ENCODE measurements around the gene OSBPL2.

Gene OSBPL2

DNA sequence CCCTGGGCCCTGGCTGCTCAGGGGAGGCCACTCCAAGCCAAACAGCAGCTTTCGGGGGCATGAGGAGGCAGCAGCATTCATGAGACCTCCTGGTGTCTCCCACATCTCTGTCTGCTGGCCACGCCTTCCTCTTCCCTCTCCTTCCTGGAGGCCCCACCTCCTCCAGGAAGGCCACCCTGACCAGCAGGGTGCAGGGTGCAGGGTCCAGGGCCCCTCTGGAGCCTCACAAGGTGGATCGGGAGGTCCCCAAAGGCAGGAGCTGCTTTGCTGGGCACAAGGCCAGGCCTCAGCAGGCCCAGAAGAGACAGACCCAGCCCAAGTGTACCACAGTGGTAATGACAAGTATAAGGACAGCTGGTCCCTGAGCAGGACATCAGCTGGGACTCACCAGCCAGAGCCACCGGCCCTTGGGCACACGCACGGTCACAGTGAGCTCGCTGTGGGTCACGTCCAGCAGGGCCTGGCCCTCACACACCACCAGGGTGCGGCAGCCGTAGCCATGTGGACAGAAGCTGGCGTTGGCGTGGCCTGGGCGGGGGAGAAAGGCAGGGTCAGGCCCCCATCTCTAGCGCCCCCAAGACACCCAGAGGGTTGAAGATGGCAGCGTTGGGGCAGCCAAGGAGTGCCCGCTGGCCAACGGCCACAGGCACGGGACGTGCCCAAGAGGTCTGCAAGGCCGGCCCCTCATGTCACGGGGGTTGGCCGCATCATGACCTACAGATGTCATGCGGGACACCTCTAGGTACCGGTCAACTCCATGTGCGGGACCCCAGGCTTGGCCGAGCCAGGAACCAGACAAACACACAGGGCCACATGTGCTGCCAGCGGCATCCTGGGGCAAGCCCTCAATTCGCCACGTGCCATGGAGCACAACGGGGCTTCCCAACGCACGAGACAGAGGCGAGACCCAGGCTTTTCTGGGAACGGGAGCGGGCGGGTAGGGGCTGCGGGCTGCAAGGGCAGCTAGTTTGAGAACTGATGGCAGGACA is 91.4 kb downstream of the OSBPL2 start:
- no peak for DNase-seq

DNA sequence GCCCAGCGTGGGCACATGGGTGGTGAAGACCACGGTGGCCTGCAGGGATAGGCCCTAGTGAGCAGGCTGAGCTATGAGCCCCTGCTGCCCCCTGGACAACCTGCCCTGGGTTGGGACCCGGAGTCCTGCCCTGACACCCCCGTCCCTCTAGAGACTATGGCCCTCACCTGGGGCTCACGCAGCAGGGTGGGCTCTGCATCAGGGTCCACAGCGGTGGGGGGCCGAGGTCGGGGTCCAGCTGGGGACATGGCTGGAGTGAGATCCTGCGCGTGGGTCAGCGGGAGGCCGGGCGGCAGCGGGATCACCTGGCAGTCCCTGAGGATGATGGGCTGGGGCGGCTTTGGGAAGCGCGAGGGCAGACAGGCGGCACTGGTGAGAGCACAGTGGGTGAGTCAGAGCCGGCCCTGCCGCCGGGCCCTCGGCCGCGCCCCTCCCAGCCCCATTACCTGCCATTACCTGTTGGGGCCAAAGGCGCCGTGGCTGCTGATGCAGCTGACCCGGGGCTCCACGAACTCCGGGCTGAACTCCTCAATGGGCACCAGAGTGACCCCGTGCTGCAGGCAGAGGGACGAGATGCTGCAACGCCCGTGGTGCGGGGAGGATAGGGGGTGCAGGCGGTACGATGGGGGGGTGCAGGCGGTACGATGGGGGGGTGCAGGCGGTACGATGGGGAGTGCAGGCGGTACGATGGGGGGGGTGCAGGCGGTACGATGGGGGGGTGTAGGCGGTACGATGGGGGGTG is 92.4 kb downstream of the OSBPL2 start:
- no peak for DNase-seq

DNA sequence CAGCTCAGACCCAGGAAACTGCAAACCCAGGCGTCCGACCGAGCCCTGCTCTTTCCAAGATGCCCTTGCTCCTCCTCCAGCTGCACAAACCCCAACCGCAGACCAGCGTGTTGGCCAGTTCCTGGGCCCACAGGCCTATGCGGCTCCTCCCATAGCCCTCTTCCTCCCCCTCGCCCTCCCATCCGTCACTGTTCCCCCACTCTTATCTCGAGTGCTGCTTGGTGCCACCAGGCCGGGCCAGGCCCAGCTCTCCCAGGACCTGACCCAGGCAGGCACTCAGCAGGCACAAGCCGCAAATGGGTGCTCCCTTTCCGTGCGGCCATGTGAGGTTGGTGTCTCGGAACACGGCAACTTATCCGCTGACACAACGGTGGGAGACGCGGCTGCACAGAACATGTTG is 93.0 kb downstream of the OSBPL2 start:
- no peak for DNase-seq

DNA sequence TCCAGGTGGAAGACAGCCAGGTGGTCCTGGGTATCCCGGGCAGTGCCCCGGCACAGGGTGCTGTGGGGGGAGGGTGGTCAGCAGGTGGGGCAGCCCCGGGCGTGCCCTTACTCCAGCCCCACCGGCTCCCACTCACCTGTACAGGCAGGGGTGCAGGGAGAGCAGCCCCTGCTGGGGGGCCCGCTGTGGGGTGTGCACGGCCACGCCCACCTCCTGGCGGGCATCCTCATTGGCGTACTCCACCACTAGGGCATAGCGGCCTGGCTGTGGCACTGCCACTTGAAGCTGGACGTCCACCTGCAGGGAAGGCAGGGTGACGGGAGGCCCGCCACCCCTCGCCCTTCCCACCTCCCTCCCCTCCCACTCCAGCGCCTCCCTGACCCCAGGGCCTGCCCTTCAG is 94.1 kb downstream of the OSBPL2 start:
- DNase-seq: no peak

DNA sequence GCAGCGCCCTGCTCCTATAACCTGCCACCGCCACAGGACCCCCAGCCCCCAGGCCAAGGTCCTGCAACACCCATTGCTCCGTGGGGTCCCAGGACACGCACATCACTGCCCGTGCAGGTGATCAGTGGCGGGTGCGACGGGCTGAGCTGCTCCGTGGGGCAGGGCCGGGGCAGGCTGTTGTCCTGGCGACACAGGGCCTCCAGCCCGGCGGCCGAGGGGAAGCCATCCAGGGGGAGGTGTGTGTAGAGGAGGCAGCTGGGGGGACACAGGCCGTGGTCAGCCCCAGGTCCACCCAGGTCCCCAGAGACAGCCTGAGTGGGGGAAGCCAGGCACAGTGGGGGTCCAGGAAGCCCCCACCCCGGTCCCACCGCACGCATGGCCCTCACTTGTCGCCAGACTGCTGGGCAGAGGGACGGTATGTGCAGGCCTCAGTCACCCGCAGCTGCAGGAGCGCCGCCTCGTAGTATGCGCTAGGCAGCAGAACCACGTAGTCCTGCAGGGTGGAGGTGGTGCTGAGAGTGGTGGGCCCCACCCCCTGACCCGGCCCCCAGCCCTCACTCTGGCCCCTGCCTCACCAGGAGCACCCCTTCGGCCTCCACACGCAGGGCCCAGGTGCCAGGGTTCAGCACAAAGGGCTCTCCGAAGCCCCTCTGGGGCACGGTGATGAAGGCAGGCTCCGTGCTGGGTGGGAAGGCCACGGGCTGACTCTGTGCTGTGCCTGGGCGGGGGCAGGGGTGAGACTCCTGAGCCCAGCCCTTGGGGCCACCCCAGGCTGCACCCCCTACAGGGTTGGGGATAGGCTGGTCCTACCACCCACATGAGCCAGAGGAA is 94.9 kb downstream of the OSBPL2 start:
- DNase-seq: no peak

DNA sequence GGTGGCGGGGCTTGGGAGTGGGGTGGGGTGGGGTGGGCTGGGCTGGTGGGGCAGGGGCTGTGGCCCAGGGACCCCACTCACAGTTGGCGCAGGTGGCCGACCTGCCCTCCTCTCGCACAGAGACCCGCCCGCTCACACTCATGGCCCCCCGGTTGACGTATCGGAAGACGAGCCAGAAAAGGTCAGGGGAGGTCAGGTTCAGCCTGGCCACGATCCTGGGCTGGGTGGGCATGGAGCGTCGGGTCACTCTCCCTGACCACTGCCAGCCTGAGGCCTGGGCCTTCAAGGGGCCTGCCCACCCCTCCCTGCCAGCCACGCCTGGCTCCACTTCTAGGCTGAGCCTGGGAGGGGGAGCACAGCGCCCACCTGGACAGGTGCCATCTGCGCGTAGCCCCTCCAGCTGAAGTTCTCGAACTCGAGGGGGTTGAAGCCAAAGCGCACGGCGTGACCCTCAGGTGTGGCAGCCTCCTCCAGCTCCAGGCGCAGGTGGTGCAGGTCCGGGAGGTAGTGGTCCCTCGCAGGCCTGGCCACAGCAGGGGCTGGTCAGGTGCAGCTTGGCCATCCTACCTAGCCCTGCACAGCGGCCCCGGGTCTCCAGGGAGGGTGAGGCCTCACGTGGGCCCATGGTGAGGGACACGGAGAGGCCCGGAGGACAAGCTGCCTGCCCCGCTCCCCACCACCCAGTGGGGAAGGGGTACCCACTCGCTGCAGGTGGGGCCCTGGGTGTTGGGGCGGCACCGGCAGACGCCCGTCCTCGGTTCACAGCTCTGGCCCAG is 95.7 kb downstream of the OSBPL2 start:
- DNase-seq: no peak

DNA sequence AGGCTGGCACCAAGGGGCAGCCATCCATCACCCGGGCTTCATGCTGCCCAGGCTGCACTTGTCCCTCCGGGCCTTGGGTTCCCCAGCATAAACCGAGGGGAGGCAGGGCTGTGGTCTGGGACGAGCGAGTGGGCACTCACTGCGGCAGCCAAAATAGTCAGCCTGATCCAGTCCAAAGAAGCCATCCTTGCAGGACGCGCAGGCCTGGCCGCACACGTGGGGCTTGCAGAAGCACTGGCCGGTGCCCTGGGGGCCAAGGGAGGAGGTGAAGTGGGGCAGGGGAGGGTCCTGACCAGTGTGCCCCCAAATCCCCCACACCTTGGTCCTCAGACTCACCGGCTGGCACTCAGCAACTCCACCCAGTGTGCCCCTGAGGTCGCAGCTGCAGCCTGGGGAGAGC is 96.6 kb downstream of the OSBPL2 start:
- DNase-seq: no peak

DNA sequence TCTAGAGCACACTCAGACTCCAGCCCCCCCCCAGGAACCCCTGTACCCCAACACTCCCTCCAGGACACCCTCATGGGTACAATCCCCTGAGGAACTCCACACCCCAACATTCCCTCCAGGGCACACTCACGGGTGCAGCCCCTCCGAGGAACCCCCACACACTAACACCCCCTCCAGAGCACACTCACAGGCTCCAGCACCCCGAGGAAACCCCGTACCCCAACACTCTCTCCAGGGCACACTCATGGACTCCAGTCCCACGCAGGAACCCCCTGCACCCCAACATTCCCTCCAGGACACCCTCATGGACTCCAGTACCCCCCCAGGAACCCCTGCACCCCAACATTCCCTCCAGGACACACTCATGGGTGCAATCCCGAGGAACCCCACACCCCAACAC is 97.2 kb downstream of the OSBPL2 start:
- no peak for DNase-seq

DNA sequence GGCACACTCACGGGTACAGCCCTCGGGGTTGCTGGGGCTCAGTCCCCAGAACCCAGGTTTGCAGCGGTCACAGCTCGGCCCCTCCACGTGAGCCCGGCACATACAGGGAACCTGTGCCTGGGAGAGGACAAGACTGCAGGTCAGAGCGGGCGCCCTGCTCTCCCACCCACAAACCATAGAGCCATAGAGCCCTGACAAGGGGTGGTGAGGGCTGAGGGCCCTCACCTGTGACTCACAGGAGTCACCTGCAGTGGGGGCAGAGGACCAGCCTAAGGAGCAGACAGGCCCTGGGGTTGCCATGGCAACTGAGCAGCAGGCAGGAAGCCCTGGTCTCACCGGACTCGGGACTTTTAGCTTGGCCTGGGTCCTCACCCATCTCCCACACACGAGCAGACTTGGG is 98.0 kb downstream of the OSBPL2 start:
- no peak for DNase-seq

DNA sequence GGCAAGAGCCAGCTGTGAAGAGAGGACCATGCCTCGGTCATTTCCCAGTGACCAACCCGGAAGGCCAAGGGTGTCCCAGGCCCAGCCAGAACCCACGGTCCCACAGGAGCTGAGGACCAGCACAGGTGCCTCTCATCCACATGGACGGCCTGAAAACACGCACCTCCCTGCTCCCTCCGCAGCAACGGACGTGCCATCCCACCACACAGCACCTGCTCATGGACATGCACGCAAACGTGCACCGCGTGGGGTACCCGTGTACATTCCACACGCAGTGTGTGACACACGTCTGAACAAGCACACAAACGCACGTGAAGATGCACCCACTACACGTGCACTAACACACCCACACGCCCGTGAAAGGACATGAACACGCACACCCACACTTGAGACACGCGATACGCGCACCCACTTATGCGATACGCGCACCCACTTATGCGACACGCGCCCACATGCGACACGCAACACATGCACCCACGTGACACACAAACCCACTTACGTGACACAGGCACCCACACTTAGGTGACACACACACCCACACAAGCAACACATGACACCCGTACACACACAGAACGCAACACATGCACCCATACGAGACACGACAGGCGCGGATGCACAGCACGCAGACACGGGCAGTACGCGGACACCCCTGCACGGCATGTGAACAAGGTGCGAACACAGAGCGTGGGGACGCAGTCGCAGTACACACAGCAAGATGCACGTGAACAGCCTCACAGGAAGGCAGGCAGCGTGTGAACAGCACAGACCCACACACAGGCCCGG is 98.6 kb downstream of the OSBPL2 start:
- no peak for DNase-seq

DNA sequence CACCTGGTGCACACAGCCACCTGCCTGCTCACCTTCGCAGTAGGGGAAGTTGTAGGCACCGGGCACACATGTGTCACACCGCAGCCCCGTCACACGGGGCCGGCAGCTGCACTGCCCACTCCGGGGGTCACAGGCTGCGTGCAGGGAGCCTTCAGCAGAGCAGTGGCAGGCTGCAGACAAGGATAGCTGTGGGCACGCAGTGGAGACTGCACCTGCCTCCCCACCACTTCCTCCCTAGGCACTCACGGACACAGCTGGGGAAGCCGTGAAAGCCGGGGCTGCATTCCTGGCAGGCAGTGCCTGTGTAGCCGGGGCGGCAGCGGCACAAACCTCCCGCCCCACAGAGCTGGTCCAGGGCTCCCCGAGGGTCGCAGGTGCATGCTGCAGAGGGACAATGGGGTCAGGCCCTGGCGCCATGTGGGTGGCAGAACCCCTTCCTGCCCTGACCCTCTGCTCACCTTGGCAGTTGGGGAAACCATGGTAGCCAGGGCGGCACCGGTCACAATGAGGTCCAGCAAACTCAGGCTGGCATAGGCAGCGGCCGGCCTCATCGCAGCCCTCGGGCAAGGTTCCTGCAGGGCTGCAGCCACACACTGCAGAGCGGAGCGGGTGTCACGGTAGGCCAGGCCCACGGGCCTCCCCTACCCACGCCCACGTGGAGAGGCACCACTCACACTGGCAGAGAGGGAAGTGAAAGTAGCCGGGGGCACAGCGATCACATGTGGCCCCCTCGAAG is 99.4 kb downstream of the OSBPL2 start:
- DNase-seq: no peak

DNA sequence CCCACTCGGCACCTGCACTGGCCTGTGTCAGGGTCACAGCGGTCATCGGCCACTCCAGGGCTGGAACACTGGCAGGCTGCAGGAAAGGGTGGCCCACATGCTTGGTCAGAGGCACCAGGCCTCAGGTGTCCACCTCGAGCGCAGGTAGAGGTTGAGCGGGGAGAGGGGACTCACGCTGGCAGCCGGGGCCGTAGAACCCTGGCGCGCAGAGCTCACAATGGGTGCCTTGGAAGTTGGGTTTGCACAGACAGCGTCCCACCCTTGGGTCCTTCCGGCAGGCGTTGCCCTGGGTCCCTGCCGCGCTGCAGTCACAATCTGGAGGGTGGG is 99.9 kb downstream of the OSBPL2 start:
- DNase-seq: no peak

DNA sequence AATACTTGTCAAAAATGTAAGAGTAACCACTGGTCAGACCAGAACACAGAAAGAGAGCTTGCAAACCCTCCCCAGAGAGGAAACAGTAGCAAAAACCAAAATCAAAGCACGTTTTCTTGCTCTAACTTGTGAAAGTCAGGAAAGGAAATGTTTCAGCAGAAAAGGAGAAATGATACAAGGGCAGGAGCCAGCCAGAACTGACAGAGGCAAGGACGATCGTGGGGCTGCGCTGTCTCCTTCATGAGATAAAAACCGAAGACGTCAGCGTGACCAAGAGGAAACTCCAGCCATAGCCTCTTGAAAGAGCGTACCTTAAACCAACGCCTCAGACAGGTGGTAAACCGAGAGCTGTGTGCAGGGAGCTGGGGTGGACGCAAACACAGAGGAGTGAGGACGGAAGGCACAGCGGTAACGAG is 101.3 kb downstream of the OSBPL2 start:
- DNase-seq: no peak

DNA sequence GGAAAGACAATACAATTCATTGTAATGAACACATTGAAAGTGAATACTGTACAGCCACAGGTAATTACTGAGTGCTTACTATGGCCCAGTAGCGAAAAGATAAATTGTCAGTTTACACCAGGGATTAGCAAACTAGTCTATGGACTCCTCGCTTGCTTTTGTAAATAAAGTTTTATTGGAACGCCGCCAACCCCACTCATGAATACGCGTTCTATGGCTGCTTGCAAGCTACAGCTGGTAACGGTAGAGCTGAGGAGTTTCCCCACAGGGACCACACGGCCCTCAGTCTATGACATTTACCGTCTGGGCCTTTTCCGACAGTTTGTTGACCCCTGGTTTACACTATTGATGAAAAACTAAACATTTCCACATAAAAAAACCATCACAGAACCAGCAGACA is 104.6 kb downstream of the OSBPL2 start:
- DNase-seq: no peak

DNA sequence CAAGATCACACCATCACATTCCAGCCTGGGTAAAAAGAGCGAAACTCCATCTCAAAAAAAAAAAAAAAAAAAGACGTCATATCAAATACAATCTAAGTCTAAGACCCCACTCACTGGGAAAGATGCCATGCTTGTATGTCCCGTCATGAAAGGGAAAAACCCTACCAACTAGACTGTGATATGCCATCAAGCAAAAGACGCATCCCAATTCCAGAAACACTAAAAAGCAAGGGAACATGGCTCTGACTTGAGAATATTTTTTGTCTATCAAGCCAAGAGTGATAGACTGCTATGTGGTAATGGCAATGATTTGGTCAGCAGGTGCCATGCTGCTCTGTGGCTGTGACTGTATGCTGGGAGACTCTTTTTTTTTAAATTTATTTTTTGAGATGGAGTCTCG is 105.8 kb downstream of the OSBPL2 start:
- no peak for DNase-seq

DNA sequence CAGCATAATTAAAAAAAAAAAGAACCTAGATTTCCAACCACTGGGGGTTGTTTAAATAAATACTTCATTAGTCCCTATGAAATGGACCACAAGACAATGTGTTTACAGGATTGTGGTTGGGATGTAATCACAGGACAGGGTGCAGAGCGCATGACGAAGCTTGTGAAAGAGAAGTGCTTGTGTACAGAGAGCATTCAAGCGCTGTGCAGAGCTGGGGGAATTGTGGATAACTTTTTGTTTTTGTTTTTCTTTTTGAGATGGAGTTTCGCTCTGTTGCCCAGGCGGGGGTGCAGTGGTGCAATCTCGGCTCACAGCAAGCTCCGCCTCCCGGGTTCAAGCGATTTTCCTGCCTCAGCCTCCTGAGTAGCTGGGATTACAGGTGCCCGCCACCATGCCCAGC is 106.5 kb downstream of the OSBPL2 start:
- no peak for DNase-seq

Measured in 8988T (cell line).